ENCODE data around the gene TNFAIP2. TPM values are rescaled to one million over a fixed set of nuclear protein-coding genes. Genes with fewer than 3 reads are reported as not detected.

The TNFAIP2 gene
- total and polyA plus RNA-seq, 2 experiments from 2014 or later: 9.9 to 14.1 TPM

DNA sequence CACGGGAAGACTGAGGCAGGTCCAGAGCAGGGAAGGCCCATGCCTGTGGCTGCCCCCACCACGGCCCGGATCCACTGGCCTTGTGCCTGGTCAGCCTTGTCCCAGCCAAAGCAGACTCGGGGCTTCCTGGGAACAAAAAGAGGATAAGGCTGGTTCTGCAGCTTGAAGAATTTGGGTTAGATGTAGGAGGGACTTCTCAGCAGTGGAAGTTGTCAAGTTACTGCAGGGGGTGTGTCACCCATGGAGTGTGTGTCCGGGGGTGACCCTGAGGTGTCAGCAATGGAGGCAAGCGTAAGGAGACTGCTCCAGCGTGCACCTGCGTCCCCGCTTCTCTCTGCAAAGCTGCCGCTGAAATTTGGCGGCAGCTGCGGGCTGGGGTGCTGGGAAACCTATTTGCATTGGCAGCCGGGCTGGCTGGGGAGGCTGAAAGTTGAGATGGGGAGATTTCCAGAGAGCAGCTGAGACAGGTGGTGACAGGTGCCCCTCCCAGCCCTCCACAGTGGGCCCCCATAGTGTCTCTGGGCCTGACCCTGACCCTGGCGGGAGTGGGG is 12.5 kb upstream of the TNFAIP2 start:
- Histone ChIP-seq H3F3A (replicated peaks; ENCODE audit: low read depth) (no peaks in the 10 kb centered on the region), H3K79me2 (replicated peaks; ENCODE audit: insufficient read depth) (no peaks in the 10 kb centered on the region), H4K20me1 (replicated peaks; ENCODE audit: insufficient read depth) (no peaks in the 10 kb centered on the region), H3K4me2 (peak overlapping the region; percentile 88), H3K4me3 (peak overlapping the region; percentile 56; the same call in 1 of the 2 replicates), H3K36me3 (ENCODE audit: insufficient read depth) (no peaks in the 10 kb centered on the region), H3K27ac (ENCODE audit: low read depth) (no peak overlapping the region), H2AFZ (no peak overlapping the region; the same call in 1 of the 2 replicates), H3K9me2 (ENCODE audit: insufficient read depth) (no peaks in the 10 kb centered on the region), H3K4me1 (ENCODE audit: insufficient read depth) (peaks cover 21% of the 10 kb centered on the region), H3K27me3 (ENCODE audit: insufficient read depth) (peaks cover 23% of the 10 kb centered on the region)
- Mint-ChIP-seq H3K4me1 (peaks cover 31% of the 10 kb centered on the region), H3K27me3 (ENCODE audit: insufficient read depth, low read depth, poor library complexity) (peaks cover 41% of the 10 kb centered on the region), H3K27ac (no peak overlapping the region), H3K4me3 (peak overlapping the region; percentile 60), H3K36me3 (ENCODE audit: low read depth) (no peaks in the 10 kb centered on the region; the same call in 2 of the 3 replicates), H3K9me3 (no peaks in the 10 kb centered on the region; the same call in 2 of the 3 replicates)
- DNase-seq (ENCODE audit: low spot score): peak; percentile 60
- TF ChIP-seq, protein P1, sequence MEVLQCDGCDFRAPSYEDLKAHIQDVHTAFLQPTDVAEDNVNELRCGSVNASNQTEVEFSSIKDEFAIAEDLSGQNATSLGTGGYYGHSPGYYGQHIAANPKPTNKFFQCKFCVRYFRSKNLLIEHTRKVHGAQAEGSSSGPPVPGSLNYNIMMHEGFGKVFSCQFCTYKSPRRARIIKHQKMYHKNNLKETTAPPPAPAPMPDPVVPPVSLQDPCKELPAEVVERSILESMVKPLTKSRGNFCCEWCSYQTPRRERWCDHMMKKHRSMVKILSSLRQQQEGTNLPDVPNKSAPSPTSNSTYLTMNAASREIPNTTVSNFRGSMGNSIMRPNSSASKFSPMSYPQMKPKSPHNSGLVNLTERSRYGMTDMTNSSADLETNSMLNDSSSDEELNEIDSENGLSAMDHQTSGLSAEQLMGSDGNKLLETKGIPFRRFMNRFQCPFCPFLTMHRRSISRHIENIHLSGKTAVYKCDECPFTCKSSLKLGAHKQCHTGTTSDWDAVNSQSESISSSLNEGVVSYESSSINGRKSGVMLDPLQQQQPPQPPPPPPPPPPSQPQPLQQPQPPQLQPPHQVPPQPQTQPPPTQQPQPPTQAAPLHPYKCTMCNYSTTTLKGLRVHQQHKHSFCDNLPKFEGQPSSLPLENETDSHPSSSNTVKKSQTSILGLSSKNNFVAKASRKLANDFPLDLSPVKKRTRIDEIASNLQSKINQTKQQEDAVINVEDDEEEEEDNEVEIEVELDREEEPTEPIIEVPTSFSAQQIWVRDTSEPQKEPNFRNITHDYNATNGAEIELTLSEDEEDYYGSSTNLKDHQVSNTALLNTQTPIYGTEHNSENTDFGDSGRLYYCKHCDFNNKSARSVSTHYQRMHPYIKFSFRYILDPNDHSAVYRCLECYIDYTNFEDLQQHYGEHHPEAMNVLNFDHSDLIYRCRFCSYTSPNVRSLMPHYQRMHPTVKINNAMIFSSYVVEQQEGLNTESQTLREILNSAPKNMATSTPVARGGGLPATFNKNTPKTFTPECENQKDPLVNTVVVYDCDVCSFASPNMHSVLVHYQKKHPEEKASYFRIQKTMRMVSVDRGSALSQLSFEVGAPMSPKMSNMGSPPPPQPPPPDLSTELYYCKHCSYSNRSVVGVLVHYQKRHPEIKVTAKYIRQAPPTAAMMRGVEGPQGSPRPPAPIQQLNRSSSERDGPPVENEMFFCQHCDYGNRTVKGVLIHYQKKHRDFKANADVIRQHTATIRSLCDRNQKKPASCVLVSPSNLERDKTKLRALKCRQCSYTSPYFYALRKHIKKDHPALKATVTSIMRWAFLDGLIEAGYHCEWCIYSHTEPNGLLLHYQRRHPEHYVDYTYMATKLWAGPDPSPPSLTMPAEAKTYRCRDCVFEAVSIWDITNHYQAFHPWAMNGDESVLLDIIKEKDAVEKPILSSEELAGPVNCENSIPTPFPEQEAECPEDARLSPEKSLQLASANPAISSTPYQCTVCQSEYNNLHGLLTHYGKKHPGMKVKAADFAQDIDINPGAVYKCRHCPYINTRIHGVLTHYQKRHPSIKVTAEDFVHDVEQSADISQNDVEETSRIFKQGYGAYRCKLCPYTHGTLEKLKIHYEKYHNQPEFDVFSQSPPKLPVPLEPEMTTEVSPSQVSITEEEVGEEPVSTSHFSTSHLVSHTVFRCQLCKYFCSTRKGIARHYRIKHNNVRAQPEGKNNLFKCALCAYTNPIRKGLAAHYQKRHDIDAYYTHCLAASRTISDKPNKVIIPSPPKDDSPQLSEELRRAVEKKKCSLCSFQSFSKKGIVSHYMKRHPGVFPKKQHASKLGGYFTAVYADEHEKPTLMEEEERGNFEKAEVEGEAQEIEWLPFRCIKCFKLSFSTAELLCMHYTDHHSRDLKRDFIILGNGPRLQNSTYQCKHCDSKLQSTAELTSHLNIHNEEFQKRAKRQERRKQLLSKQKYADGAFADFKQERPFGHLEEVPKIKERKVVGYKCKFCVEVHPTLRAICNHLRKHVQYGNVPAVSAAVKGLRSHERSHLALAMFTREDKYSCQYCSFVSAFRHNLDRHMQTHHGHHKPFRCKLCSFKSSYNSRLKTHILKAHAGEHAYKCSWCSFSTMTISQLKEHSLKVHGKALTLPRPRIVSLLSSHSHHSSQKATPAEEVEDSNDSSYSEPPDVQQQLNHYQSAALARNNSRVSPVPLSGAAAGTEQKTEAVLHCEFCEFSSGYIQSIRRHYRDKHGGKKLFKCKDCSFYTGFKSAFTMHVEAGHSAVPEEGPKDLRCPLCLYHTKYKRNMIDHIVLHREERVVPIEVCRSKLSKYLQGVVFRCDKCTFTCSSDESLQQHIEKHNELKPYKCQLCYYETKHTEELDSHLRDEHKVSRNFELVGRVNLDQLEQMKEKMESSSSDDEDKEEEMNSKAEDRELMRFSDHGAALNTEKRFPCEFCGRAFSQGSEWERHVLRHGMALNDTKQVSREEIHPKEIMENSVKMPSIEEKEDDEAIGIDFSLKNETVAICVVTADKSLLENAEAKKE (CRISPR knock-in tag; IDR thresholded peaks at IDR 0.05): no peak
- TF ChIP-seq POLR2AphosphoS5 (IDR thresholded peaks at IDR 0.05; ENCODE audit: low read depth) (no peak), STAT1 (IDR thresholded peaks at IDR 0.05; ENCODE audit: unreplicated experiment) (no peak), ZNF331 (CRISPR knock-in tag; IDR thresholded peaks at IDR 0.05; ENCODE audit: low read depth) (no peak), JUNB (IDR thresholded peaks at IDR 0.05; ENCODE audit: unreplicated experiment) (no peak), CREB1 (CRISPR knock-in tag; IDR thresholded peaks at IDR 0.05; ENCODE audit: low read depth) (no peak), NANOG (IDR thresholded peaks at IDR 0.05; ENCODE audit: borderline replicate concordance) (no peak)
- TF ChIP-seq, protein P2, sequence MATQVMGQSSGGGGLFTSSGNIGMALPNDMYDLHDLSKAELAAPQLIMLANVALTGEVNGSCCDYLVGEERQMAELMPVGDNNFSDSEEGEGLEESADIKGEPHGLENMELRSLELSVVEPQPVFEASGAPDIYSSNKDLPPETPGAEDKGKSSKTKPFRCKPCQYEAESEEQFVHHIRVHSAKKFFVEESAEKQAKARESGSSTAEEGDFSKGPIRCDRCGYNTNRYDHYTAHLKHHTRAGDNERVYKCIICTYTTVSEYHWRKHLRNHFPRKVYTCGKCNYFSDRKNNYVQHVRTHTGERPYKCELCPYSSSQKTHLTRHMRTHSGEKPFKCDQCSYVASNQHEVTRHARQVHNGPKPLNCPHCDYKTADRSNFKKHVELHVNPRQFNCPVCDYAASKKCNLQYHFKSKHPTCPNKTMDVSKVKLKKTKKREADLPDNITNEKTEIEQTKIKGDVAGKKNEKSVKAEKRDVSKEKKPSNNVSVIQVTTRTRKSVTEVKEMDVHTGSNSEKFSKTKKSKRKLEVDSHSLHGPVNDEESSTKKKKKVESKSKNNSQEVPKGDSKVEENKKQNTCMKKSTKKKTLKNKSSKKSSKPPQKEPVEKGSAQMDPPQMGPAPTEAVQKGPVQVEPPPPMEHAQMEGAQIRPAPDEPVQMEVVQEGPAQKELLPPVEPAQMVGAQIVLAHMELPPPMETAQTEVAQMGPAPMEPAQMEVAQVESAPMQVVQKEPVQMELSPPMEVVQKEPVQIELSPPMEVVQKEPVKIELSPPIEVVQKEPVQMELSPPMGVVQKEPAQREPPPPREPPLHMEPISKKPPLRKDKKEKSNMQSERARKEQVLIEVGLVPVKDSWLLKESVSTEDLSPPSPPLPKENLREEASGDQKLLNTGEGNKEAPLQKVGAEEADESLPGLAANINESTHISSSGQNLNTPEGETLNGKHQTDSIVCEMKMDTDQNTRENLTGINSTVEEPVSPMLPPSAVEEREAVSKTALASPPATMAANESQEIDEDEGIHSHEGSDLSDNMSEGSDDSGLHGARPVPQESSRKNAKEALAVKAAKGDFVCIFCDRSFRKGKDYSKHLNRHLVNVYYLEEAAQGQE (IDR thresholded peaks at IDR 0.05; ENCODE audit: unreplicated experiment): no peak
- ATAC-seq: peak; percentile 36

All from GM23338 (cell line).